Posterior cingulate gyrus (tissue), 11 donors: Measurements from ENCODE around the gene RAB24.

Source experiments
- DNase-seq, 10 donors: peaks; one replicate each; pipeline versions ENCODE4 v3.0.0 to v3.0.0-alpha.2; 2020 to 2021; ENCODE audit warnings: mixed read lengths in 3 of 10
- intact Hi-C: fragments of 100-400 bp; cut with DNase I; formaldehyde crosslinking; loops from one replicate; pipeline ENCODE4 v1.15.1; 2023

The RAB24 gene

DNA sequence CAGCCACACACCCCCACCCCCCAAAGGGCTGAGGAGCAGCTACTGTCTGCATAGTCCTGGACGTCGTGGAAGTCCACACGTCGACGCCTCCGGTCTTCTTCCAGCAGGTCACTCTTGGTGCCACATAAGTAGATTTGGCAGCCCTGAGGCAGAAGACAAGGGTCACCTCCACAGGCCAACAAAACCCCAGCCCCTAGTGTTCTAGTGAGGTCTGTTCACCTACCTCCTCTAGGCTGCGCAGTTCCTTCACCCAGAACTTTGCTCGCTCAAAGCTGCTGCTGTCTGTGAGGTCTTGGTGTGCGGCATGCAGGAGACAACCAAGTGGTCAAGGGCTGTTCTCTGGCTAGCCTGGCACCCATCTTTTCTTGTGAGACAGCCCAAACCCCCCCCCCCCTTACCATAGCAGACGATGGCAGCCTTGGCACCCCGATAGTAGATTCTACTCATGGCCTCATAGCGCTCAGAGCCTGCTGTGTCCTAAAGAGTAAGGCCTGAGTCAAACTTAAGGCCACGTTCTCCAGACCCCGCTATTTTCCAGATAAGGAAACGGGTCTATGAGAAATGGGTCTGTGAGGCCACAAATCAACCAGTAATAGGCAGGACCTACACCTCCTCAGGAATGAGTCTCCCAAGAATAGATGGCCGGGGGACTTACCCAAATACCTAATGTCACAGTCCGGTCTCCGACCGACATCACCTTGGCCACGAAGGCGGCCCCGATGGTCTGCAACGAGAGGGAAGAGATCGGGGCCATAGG is 987 bp downstream of the RAB24 start:
- intact Hi-C loops, result loop anchor here (2.0 to 5.0 kb wide), 4 partner anchors 50 to 640 kb away; partner anchors contain the start of genes LMAN2 and NSD1
- peak in 1 of 10 donors; percentile 14 for DNase-seq

DNA sequence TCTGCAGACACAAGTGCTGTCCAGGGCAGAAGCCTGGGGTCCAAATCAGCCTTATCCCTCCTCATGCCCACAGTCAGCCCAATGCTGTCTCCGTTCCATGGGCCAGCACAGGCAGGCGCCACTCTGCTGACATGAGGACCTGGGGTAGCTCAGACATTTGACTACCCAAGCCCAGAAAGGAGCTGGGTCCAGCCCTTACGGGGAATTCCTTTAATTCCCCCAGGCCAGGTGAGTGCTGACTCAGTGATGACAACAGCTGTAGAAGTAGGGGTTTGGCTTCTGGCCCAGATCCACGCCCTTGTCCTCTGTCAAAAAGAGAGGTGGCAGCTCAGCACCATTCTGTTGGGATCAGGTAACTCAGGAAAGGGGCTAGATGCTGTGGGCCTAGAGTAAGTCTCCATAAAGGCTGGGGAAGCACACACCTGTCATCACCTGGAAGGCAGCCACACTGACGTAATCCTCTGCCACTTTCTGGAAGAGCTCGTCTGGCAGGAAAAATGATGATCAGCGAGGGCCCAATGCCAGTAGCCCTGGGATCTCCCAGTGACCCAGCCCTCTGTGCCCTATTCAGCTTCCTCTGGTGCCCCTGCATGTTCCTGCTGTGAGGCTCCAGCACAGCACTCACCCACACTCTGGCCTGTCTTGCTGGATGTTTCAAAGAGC is 1.9 kb downstream of the RAB24 start:
- DNase-seq, result no peak
- intact Hi-C loops, result loop anchor here (2.0 to 5.0 kb wide), 4 partner anchors 51 to 639 kb away; partner anchors contain the start of genes LMAN2 and NSD1

DNA sequence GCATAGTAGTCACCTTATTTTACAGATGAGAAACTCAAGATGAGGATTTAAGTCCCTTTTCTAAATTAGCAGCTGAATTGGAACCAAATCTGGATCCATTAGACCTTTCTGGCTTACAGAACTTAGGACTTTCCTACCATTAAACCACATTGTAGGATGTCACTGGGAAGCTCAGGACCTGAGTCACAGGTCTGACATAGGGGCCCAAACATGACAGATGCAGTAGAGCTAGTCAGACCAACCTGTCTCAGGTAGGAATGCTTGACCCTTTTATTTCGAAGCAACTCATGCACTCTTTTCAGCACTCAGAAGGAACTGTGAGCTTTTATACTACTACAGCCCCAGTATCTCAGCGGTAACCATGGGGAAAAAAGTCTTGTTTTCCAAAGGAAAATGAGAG is 2.6 kb downstream of the RAB24 start:
- no peak for DNase-seq
- intact Hi-C loops, result loop anchor here (5.0 kb wide), 3 partner anchors 51 to 639 kb away; partner anchors contain the start of genes LMAN2 and NSD1

DNA sequence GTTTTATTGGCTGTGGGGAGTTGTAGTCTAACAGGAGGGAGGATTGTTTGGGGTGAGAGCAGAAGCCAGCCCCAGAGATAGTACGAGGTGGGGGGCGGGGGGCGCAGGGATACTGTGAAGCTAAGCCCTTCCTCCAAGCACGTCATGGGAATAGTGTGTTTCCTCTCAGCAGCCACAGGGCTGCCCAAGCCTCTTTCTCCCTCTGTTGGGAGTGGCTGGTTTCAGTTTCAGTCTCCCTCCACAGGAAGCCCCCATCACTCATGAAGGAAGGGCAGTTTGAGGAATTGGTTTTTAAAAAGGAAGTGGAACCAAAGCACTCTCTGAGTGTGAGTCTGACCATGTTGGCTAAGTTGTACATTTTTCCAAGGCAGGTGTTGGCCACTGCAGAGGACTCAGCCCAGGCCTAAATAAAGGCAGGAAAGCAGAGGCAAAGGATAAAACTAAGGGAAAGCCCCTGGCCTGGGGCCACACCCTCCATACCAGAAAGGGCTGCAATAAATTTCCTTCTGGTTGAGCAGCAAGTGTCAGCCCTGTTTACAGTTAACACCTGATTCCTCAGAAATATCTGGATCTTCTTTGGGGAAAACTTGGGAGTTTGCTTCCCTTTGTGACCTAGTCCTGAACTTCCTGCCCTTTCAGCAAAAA is 3.2 kb downstream of the RAB24 start:
- intact Hi-C loops, result loop anchor here (5.0 kb wide), 3 partner anchors 52 to 638 kb away; partner anchors contain the start of genes LMAN2 and NSD1
- peak in 3 of 10 donors; percentile 28 to 81 (median 78) for DNase-seq

DNA sequence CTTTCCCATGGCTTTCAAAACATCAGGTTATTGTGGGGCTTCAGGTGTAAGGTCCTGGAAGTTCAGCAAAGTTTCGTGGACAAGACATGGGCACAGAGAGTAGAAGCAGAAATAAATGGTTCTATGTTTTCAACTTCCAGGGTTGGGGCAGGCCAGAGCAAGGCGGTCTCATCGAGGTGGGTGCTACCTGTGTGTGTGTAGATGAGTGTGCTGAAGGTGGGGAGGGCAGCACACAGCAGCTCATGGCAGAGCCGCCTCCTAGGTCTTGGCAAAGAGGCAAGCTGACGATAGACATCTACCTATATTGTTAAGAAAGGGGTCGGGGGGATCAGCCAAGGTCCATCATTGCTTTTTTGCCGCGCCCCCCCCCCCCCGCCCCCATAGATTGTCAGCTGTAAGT is 3.8 kb downstream of the RAB24 start:
- intact Hi-C loops, result loop anchor here (5.0 kb wide), 3 partner anchors 53 to 637 kb away; partner anchors contain the start of genes LMAN2 and NSD1
- DNase-seq, result peak in 1 of 10 donors; percentile 61

DNA sequence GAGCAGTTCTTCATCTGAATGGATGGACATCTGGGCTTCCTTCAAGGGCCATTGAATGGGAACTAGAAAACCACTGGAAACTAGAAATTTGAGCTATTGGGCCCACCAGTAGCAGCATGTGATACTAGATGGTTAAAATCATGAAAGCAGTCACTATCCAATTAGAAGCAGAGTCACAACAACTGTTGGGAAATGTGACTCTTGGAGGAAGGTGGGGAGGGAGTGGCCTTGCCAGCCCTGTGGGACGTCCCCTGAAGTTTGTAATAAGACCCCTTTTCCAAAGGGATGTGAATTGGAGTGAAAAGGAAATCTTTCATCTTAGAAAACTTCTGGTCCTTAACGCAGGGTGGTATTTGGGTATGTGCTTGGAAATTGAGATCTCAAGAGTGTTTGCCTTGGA is 5.6 kb downstream of the RAB24 start:
- DNase-seq, result no peak
- intact Hi-C loops, result no loop called here

DNA sequence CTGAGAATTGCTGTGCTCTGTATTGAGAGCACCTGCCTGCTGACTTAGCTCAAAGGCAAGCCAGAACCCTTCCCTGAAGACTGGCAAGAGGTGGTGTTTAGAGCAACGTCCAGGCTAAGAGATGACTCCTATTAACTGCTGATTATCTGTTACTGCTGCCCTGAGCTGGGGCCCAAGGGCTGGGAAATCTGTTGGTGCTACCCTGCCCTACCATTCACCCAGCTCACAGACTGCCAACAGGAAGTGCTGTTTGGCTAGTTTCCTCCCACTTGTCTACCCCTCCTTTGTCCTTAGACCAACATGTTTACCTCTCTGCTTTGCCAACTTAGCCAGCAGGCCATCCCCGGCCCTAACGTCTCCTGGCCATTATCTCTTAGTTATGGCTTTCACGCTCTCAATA is 6.9 kb downstream of the RAB24 start:
- intact Hi-C loops, result no loop called here
- DNase-seq, result no peak

DNA sequence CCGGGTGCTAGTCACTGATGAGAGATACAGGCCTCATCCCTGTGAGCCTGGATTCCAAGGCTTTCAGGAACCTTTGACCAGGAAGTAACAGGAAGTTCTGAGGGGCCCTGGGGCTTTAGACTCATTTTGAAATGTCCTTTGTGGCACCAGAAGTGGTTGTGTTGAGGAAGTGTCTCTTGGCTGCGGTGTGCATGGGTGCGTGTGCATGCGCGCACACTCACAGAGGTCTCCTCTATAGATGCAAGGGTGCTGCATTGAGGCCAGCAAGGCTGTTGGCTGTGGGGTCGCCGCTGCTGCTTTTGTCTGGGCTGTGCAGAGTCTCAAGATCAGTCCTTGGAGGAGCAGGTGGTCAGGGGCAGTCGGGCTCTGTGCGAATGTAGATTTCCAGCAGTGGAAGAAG is 7.6 kb downstream of the RAB24 start:
- intact Hi-C loops, result no loop called here

DNA sequence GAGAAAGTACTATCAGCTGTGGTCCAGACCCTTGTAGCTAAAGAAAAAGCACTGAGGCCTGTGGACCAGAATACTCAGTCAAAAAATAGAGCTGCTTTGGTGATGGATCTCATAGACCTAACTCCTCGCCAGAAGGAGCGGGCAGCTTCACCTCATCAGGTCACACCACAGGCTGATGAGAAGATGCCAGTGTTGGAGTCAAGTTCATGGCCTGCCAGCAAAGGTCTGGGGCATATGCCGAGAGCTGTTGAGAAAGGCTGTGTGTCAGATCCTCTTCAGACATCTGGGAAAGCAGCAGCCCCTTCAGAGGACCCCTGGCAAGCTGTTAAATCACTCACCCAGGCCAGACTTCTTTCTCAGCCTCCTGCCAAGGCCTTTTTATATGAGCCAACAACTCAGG is 8.9 kb downstream of the RAB24 start:
- no peak for DNase-seq
- intact Hi-C loops, result no loop called here

More for the DNA sequence above, 7.6 kb downstream of the RAB24 start:
- peak in 1 of 10 donors; percentile 77 for DNase-seq

DNA sequence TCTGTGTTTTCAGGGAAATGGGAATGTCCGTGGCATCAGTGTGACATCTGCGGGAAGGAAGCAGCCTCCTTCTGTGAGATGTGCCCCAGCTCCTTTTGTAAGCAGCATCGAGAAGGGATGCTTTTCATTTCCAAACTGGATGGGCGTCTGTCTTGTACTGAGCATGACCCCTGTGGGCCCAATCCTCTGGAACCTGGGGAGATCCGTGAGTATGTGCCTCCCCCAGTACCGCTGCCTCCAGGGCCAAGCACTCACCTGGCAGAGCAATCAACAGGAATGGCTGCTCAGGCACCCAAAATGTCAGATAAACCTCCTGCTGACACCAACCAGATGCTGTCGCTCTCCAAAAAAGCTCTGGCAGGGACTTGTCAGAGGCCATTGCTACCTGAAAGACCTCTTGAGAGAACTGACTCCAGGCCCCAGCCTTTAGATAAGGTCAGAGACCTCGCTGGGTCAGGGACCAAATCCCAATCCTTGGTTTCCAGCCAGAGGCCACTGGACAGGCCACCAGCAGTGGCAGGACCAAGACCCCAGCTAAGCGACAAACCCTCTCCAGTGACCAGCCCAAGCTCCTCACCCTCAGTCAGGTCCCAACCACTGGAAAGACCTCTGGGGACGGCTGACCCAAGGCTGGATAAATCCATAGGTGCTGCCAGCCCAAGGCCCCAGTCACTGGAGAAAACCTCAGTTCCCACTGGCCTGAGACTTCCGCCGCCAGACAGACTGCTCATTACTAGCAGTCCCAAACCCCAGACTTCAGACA is 9.5 kb downstream of the RAB24 start:
- DNase-seq, result peak in 1 of 10 donors; percentile 62
- intact Hi-C loops, result no loop called here

DNA sequence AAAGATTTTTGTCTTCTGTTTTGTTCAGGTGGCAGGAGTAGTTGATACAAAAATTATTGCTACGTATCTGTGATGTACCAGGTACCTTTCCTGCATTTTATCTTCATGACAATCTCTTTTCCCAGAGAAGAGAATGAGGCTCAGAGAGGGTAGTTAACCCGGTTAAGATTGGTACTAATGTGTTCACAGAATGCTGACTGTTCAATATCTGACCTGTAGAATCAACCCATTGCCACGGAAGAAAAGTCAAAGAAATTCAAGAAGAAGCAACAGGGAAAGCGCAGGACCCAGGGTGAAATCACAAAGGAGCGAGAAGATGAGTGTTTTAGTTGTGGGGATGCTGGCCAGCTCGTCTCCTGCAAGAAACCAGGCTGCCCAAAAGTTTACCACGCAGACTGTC is 11.8 kb downstream of the RAB24 start:
- intact Hi-C loops, result no loop called here
- DNase-seq, result no peak

DNA sequence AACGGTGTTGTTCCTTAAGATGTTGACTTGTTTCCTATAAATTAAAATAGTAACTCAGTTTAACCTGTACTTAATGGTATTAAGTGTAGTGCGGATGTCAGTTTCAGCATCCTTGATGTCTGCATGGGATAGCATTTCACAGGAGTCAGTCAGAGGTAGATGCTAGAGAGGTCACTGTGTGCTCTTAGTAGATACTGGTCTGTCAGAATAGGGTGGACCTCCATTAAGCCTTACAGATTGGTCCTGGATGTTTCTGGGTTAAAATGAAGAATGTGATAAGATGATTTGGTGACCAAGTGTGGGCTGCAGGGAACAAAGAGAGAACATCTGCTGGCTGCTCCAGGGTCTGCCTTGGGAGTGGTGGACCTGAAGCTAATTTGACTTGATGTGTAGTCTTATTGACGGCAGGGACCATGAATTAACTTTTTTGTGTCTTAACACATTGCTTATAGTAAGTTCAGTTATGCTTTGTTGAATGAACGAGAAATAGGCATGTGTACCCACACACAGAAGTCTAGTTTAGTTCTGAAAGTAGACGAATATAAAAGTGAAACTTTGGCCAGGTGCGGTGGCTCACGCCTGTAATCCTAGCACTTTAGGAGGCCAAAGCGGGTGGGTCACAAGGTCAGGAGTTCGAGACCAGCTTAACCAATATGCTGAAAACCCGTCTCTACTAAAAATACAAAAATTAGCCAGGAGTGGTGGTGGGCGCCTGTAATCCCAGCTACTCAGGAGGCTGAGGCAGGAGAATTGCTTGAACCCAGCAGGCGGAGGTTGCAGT is 12.5 kb downstream of the RAB24 start:
- intact Hi-C loops, result no loop called here
- no peak for DNase-seq

DNA sequence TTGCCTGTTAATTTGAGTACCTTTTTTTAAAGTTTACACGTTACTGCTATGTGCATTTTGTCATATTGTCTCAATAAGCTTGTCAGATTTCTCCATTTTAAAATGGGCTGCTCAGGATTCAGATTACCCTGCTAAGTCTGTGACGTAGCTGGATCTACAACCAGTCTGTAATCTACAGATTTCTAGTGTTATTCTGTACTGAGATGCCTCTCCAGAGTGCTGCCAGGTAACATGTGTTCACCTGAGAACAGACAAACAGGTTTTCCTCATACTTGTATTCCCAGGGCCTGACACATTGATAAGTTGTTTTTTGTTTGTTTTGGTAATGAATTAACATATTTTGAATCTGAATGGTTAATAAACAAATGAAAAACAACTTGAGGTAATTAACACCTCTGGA is 15.3 kb downstream of the RAB24 start:
- intact Hi-C loops, result no loop called here
- DNase-seq, result no peak

DNA sequence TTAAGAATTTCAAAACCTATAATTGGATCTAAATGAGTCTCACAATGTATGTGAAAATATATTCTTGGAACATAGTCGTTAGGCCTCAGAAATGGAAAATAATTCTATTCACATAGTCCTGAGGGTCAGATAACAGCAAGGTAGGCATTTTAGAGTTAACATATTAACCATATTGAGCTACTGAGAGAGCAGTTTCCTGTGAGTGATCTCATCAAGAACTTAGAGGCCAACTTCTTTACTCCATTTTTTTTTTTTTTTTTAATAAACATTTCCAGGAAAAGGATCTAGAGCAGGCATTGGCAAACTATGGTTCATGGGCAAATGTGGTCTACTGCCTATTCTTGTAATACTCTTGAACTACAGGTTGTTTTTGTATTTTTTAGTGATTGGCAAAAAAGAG is 26.6 kb downstream of the RAB24 start:
- intact Hi-C loops, result no loop called here
- DNase-seq, result no peak

DNA sequence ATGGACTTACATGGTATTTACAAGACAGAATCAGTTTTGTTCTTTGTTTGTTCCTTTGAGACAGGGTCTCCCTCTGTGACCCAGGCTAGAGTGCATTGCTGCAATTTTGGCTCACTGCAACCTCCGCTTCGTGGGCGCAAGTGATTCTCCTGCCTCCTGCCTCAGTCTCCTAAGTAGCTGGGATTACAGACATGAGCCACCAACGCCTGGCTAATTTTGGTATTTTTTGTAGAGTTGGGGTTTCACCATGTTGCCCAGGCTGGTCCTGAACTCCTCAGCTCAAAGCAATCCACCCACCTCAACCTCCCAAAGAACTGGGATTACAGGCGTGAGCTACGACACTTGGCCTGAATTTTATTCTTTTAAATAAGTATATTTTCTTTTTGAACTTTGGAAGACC is 27.6 kb downstream of the RAB24 start:
- intact Hi-C loops, result no loop called here
- DNase-seq, result no peak

DNA sequence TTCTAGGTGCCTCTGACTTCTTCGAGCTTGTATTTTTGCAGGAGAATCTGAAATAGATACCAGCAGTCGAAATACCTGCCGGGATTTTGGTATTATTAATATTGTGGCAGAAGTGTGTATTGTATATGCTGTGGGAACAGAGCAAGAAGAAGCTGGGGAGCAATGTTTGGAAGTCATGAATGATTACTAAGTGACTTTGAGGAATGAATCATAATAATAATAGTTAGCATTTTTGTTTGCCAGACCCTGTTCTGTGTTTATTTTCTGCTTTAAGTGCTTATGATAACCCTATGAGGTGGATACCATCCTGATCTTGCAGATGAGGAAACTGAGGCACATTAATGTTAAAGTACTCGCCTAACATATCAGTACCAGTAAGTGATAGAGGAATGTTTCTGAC is 32.4 kb downstream of the RAB24 start:
- DNase-seq, result no peak
- intact Hi-C loops, result no loop called here

DNA sequence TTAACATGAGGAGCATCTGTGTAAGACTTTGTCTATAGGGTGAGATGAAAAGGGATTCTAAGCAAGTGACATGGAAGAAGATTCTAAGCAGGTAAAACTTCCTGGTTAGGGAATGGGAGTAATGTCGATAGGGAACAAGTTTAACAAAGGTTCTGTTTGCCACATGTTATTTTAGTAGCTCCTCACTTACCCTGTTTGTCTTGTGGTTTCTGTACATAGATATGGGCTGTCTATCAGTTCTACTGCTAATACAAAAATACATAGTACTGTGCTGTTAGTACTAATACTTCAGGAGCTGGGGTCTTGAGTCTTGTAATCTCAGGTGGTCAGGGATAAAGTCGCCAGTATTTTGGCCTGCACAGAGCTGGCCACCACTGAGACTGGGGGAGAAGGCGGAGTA is 32.9 kb downstream of the RAB24 start:
- no peak for DNase-seq
- intact Hi-C loops, result no loop called here

DNA sequence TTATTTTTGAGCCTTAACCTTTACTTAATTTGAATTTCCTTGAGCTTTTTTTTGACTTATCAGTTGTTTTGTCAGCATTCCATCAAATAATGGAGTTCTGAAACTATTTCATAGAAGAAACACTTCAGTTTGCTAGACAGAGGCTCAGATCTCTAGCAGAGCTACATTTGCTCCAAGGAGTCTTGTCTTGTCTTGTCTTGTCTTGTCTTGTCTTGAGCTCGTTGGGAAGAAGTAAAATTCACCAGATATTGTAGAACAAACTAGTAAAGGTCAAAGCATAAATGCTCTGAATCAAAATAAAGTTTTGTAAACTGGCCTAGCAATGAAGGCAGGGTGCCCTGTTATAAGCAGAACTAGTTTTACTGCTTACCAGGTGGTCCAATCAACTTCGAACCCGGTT is 33.5 kb downstream of the RAB24 start:
- no peak for DNase-seq
- intact Hi-C loops, result no loop called here

DNA sequence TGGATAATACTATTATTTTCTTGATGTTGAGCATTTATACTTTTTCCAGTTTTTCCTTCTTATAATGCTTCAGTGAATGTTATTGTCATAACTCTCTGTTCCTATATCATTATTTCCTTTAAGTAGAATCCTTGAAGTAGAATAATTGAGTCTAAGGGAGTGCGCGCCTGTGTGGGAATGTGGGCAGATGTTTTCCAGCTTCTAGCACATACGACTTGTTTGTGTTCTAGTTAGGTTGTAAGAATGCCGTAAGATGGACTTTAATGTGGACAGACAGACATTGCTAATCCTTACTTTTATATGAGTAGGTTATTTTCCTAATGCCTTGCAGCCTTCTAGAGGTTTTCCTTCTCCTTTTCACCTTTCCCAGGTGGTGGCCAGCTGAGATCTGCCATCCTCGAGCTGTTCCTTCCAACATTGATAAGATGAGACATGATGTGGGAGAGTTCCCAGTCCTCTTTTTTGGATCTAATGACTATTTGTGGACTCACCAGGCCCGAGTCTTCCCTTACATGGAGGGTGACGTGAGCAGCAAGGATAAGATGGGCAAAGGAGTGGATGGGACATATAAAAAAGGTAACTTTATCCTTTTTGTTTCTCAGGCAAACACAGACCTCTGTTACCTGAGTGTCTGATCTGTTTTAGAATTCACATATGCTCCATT is 34.2 kb downstream of the RAB24 start:
- no peak for DNase-seq
- intact Hi-C loops, result no loop called here
